GM12872 (cell line): ENCODE measurements around the gene COL23A1.

Experiments used
- TF ChIP-seq, protein P1 (sequence below): IDR thresholded peaks from 3 replicates; pipeline ENCODE4 v1.5.1; 2011; ENCODE audit warnings: low read depth, mild to moderate bottlenecking, low read length, moderate library complexity; ENCODE audit not compliant: insufficient read depth

The COL23A1 gene

DNA sequence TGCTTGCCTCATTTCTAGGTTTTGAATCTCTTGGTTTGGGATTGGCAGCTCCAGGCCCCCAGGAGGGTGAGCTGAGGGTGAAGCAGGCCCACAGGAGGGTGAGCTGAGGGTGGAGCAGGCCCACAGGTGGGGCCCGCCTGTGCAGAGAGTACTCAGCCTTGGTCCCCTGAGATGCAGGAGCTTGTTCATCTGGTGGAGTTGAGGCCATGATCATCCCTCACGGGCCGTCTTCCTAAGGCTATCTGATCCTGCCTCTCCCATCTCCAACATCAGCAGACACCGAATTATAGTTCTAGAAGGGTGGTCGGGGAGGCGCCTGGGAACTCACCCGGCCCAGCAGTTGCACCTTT is 225.9 kb downstream of the COL23A1 start:
- TF ChIP-seq, protein P1, sequence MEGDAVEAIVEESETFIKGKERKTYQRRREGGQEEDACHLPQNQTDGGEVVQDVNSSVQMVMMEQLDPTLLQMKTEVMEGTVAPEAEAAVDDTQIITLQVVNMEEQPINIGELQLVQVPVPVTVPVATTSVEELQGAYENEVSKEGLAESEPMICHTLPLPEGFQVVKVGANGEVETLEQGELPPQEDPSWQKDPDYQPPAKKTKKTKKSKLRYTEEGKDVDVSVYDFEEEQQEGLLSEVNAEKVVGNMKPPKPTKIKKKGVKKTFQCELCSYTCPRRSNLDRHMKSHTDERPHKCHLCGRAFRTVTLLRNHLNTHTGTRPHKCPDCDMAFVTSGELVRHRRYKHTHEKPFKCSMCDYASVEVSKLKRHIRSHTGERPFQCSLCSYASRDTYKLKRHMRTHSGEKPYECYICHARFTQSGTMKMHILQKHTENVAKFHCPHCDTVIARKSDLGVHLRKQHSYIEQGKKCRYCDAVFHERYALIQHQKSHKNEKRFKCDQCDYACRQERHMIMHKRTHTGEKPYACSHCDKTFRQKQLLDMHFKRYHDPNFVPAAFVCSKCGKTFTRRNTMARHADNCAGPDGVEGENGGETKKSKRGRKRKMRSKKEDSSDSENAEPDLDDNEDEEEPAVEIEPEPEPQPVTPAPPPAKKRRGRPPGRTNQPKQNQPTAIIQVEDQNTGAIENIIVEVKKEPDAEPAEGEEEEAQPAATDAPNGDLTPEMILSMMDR, result no peak

DNA sequence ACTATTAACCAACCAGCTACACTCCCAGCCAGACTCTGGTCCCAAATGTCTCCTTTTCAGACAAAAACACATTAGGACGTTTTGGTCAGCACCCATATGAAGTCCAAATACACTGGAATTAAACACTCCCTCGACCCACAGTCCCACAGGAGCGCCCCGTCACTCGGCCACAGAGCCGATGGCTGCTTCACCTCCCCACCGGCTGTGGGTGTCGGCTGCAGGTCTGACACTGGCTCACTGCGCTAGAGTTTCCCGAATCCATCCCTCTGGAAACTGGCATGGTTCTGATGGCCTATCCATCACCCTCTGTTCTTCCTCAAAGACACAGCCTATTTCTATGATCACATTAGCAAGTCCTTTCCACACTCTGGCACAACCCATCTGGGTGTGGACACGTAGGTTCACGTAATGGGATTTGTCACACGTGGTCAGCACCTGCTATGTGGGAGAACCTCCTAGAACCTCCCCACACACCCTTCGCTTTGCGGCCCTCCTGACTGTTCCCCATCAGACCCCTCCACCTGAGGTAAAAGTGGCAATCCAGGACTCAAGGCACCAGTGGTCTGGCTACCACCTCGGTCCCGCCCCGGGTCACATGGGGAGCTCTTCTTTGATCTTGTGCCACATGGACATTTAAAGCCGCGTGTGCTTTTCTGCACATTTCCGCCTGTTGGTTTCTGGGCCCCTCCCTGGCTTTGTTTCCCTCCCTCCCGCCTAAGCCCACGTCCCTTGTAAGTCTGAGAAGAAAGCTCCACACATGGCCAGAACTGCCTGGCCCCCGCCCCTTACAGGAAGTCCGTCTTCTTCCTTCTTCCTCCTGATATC is 226.5 kb downstream of the COL23A1 start:
- TF ChIP-seq, protein P1, result no peak

DNA sequence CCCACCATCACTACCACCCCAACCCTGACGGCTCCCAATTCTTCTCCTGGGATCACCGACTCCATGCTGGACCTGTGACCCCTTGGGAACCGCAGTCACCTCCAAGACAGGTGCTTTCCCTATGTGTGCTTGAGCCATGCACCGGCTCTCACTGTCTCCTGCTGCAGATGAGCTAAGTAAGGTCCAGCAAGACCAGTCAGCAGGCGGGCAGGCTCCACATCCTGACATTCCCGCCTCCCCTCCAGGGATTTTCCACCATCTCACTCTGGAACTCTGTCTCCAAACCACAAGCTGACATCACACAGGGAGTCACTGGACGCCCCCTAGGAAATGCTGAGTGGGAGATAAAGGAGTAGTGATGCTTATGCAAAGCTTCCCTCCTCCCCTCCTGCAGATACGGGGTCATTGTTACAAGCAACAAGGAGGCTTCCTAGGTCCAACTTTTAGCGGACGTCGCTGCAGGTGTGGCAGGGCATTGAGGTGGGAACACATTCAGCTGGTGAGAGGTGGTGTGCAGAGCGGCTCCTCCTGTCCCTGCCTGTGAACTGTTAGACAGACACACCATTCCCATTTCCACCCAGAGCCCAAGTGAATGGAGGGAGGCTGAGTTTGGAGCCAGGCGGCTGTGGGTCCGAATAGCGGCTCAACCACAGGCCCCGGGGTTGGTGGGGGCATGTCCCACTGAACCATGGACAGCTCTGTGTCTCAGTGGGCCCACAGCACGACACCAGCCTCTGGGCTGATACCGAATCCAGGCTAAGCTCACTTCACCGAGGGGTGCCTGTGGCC is 228.3 kb downstream of the COL23A1 start:
- TF ChIP-seq, protein P1, result no peak

DNA sequence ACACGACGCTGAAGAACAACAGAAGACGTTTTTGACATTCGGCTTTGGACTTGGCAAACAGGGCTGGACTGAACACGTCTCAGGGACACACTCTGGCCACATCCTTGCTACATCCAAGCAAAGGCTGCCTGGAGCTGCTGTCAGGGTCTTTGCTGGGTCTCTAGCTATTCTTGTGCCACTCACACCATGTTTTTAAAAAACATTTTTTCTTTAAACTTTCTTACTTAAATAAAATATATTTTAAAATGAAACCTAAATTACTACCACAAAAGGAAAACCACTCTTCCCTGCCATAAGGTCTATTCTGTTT is 229.3 kb downstream of the COL23A1 start:
- TF ChIP-seq, protein P1, result no peak

DNA sequence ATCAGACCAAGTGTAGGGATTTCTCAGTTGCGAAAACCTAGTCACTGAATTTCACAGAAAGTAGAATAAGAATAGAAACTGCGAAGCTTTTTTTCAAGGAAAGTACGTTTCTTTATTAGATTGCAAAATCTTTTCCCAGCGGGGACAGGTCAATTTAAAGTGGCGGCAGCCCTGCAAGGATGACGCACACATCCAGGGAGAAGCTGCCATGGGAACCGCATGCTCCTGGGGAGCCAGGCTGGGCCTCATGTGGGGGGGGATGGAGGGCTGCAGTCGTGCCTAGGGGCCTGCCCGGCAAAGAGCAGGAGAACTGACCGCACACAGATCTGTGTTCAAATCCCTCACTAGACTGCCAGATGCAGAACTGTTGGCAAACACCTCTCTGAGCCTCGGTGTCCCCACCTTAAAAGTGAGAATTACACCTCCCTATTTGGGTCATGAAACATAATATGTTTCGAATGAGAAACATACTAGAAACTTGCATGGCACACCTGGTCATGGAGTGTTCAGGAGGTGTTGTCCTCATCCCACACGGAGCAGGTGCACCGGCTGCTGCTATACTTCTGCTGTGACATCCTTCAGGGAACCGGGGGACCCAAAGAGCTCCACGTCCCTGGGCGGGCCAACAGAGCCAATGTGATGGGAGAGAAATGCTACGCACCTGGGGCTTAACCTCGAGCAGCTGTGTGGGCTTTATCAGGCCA is 229.8 kb downstream of the COL23A1 start:
- TF ChIP-seq, protein P1, result no peak

DNA sequence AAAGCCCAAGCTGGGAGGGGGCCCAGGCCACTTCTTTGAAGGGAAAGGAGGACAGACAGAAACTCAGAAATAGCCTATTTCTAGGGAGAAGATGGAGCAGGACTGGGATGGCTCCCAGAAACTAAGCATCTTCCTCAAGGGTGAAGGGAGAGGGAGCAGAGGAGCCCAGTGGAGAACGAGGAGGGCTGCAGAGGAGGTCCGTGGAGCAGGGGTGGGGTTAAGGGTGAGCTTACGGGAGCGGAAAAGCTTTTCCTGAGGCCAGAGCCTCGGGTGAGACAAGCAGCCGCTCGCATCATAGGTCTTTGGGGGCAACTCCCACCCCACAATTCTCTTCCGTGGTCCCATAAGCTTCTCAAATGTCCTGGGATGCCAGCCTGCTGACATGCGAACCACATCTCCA is 230.5 kb downstream of the COL23A1 start:
- TF ChIP-seq, protein P1, result no peak

DNA sequence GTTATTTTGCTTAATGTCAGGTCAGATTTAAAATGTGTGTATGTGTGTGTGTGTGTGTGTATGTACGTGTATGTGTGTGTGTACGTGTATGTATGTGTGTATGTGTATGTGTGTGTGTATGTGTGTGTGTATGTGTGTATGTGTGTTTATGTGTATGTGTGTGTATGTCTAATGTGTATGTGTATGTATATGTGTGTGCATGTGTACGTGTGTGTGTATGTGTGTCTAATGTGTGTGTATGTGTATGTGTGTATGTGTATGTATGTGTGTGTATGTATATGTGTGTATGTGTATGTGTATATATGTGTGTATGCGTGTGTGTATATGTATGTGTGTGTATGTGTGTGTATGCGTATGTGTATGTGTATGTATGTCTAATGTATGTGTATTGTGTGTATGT is 232.5 kb downstream of the COL23A1 start:
- TF ChIP-seq, protein P1, result no peak
